Nephron (organoid): Measurements from ENCODE around the gene SMARCD1.

Experiments used
- H3K27ac Mint-ChIP-seq, 3 experiments: 2 replicates each; pipeline ENCODE4 v1.8.0; 2020; ENCODE audit warnings: mixed read lengths in 3 of 3, mild to moderate bottlenecking in 2 of 3, moderate library complexity in 1 of 3
- H3K27me3 Mint-ChIP-seq: 2 replicates; pipeline ENCODE4 v1.8.0; 2021; ENCODE audit warnings: low read depth, mild to moderate bottlenecking, moderate library complexity, mixed read lengths
- H3K36me3 Mint-ChIP-seq: 2 replicates; pipeline ENCODE4 v1.8.0; 2020; ENCODE audit warnings: low read depth, mixed read lengths
- H3K4me1 Mint-ChIP-seq: 2 replicates; pipeline ENCODE4 v1.8.0; 2020; ENCODE audit warnings: mixed read lengths
- H3K4me3 Mint-ChIP-seq, 3 experiments: 2 replicates each; pipeline ENCODE4 v1.8.0; 2020; ENCODE audit warnings: mild to moderate bottlenecking in 3 of 3, mixed read lengths in 3 of 3, moderate library complexity in 2 of 3
- H3K9me3 Mint-ChIP-seq: 2 replicates; pipeline ENCODE4 v1.8.0; 2020; ENCODE audit warnings: mixed read lengths
- CTCF ChIP-seq, 3 experiments: fragments of 200-600 bp; sonication (generic); IDR thresholded peaks; one replicate each; pipeline ENCODE4 v1.5.0; 2021; ENCODE audit warnings: antibody characterized with exemption in 3 of 3; ENCODE audit not compliant: unreplicated experiment in 3 of 3

Gene SMARCD1

GRCh38 chr12:50049254-50050118 is 35.7 kb upstream of the SMARCD1 start:
- Mint-ChIP-seq H3K4me3 (peak overlapping the region in 1 of 3 experiments; percentile 81), H3K27ac (peak overlapping the region in 1 of 3 experiments; percentile 92), H3K27me3 (peaks cover 46% of the 10 kb centered on the region), H3K36me3 (no peaks in the 10 kb centered on the region), H3K4me1 (peaks cover 17% of the 10 kb centered on the region), H3K9me3 (no peaks in the 10 kb centered on the region)
- TF ChIP-seq CTCF (IDR thresholded peaks at IDR 0.05; ENCODE audit: unreplicated experiment in 3 of 3) = no peak

- no peak for TF ChIP-seq CTCF (IDR thresholded peaks at IDR 0.05; ENCODE audit: unreplicated experiment in 3 of 3)
- no peaks in the 10 kb centered on the region for H3K36me3 Mint-ChIP-seq
- no peaks in the 10 kb centered on the region for H3K9me3 Mint-ChIP-seq
- peak overlapping the region; percentile 67 to 81 (median 74) for H3K4me3 Mint-ChIP-seq
- peaks cover 17% of the 10 kb centered on the region for H3K4me1 Mint-ChIP-seq
- H3K27ac Mint-ChIP-seq = peak overlapping the region in 2 of 3 experiments; percentile 87 to 92
- H3K27me3 Mint-ChIP-seq = peaks cover 46% of the 10 kb centered on the region
These were observed 35.1 kb upstream of the SMARCD1 start for GRCh38 chr12:50050119-50050385.

GRCh38 chr12:50050410-50051098 is 34.6 kb upstream of the SMARCD1 start:
- H3K9me3 Mint-ChIP-seq = no peaks in the 10 kb centered on the region
- H3K4me3 Mint-ChIP-seq = peak overlapping the region; percentile 67 to 81 (median 74)
- peak overlapping the region; percentile 78 to 92 (median 87) for H3K27ac Mint-ChIP-seq
- TF ChIP-seq CTCF (IDR thresholded peaks at IDR 0.05; ENCODE audit: unreplicated experiment in 3 of 3) = no peak
- H3K27me3 Mint-ChIP-seq = peaks cover 47% of the 10 kb centered on the region
- H3K4me1 Mint-ChIP-seq = peaks cover 17% of the 10 kb centered on the region
- no peaks in the 10 kb centered on the region for H3K36me3 Mint-ChIP-seq

GRCh38 chr12:50051101-50051806 is 33.9 kb upstream of the SMARCD1 start:
- TF ChIP-seq CTCF (IDR thresholded peaks at IDR 0.05; ENCODE audit: unreplicated experiment in 3 of 3) = no peak
- H3K4me1 Mint-ChIP-seq = peaks cover 24% of the 10 kb centered on the region
- H3K4me3 Mint-ChIP-seq = peak overlapping the region in 2 of 3 experiments; percentile 3 to 48
- no peaks in the 10 kb centered on the region for H3K36me3 Mint-ChIP-seq
- H3K9me3 Mint-ChIP-seq = no peaks in the 10 kb centered on the region
- peak overlapping the region; percentile 10 to 51 (median 24) for H3K27ac Mint-ChIP-seq
- peaks cover 54% of the 10 kb centered on the region for H3K27me3 Mint-ChIP-seq

GRCh38 chr12:50052544-50052943 is 32.6 kb upstream of the SMARCD1 start:
- Mint-ChIP-seq H3K4me3 (no peak overlapping the region), H3K9me3 (no peaks in the 10 kb centered on the region), H3K36me3 (no peaks in the 10 kb centered on the region), H3K27ac (no peak overlapping the region), H3K4me1 (peaks cover 32% of the 10 kb centered on the region), H3K27me3 (peaks cover 60% of the 10 kb centered on the region)
- TF ChIP-seq CTCF (IDR thresholded peaks at IDR 0.05; ENCODE audit: unreplicated experiment in 3 of 3) = no peak
